Keratinocyte (primary cell): ENCODE data around the gene MDM4.

Experiments
- CTCF ChIP-seq, 3 experiments: IDR thresholded peaks in 1 of 3; conservative IDR thresholded peaks in 1 of 3; optimal IDR thresholded peaks in 1 of 3; 2 replicates in 2 of 3; 3 replicates in 1 of 3; pipeline versions ENCODE3 to v1.5.1; 2011; ENCODE audit warnings: low read length in 3 of 3, mild to moderate bottlenecking in 3 of 3, moderate library complexity in 2 of 3, control low read depth in 1 of 3, inconsistent platforms in 1 of 3; ENCODE audit not compliant: insufficient read depth in 2 of 3; ENCODE audit errors: extremely low read depth in 1 of 3
- EZH2 ChIP-seq: IDR thresholded peaks from one replicate; pipeline ENCODE4 v1.6.1; 2012; ENCODE audit warnings: inconsistent platforms, mild to moderate bottlenecking, low read length, moderate library complexity

GRCh38 chr1:204507317-204508105, 8.7 kb upstream of the MDM4 start:
- TF ChIP-seq CTCF (optimal IDR thresholded peaks at IDR 0.05 in 1 of 3, IDR thresholded peaks at IDR 0.05 in 1 of 3, conservative IDR thresholded peaks at IDR 0.05 in 1 of 3; ENCODE audit: extremely low read depth in 1 of 3, insufficient read depth in 2 of 3, low read length in 3 of 3): no peak
- TF ChIP-seq EZH2: no peak
